Cardiac septum (tissue), 1 donor: Measurements from ENCODE around the gene TENM4. TPM values are rescaled to one million over a fixed set of nuclear protein-coding genes. Genes with fewer than 3 reads are reported as not detected.
A peak's percentile ranks its signal among the peaks of the same experiment; 100 is the strongest.
"Not testable (repeated sequence)": the region's sequence is repeated elsewhere in the genome, so short reads cannot be mapped to it uniquely, and the experiment has no call there.

Source experiments
- DNase-seq: peaks from one replicate; pipeline ENCODE4 v3.0.0-alpha.2; 2020; ENCODE audit warnings: low spot score
- intact Hi-C: fragments of 100-400 bp; cut with DNase I; formaldehyde crosslinking; loops from one replicate; pipeline ENCODE4 v1.14.0; 2022
- total RNA-seq: library from RNA; stranded (reverse); fragmentation: NEBNext Ultra II Directional; extraction: Animal tissue kit (Norgen Biotek cat#: 25700); gene quantifications from one replicate; pipeline ENCODE4 v1.2.1, GENCODE V29; 2021
- donor health status: DM: no; HTN: no; CAD: no.

Gene TENM4
- total RNA-seq, 1 donor from 2014 or later, result 3.4 TPM

DNA sequence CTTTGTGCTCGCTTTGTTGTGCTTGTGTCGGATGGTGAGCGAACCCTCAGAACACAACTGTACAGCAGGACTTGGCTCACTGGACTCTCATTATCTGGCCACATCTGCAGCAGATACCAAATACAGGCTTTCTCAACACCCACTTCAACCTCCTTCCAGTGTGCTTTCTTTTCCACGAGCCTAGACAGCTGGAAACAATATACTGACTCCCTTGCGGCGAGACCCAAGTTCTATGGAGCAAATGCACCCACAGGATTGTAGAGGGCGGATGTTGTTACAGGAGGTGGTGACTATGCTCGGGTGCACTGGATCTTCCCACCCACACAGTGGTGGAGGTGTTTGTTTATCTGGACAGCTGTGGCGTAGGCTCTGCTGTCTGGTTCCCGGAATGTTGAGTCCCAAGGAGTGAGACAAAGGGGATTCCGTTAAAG, 204.3 kb downstream of the TENM4 start:
- intact Hi-C loops, result loop anchor here (10.0 kb wide), 1 partner anchor 198 kb away; no protein-coding TSS in a partner anchor

GRCh38 chr11:79235696-79236095, 205.1 kb downstream of the TENM4 start:
- DNase-seq, result no peak
- intact Hi-C loops, result loop anchor here (10.0 kb wide), 1 partner anchor 199 kb away; no protein-coding TSS in a partner anchor

More for the DNA sequence above, 204.3 kb downstream of the TENM4 start:
- peak; percentile 9 for DNase-seq

DNA sequence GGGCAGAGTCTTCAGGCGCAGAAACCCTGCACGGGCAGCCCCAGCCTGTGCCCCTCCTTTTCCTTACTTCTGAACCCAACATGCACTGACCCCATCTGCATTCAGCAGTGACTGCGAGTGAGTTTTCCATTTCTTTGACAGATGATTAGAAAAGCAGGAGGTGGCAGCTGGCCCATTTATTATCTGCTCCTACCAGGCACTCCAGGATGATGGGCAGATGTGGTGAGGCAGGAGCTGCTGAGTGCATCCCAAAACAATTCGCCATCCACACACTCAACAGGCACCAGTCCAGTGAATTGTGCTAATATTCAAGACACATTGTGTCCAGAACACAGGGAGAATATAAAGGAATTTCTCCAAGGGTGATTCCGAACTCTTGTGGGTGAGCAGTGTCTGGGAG, 208.5 kb downstream of the TENM4 start:
- no peak for DNase-seq
- intact Hi-C loops, result loop anchor here (10.0 kb wide), 1 partner anchor 202 kb away; no protein-coding TSS in a partner anchor

- intact Hi-C loops, result no loop called here
- no peak for DNase-seq
Observed at GRCh38 chr11:79229047-79229446, 211.8 kb downstream of the TENM4 start.

DNA sequence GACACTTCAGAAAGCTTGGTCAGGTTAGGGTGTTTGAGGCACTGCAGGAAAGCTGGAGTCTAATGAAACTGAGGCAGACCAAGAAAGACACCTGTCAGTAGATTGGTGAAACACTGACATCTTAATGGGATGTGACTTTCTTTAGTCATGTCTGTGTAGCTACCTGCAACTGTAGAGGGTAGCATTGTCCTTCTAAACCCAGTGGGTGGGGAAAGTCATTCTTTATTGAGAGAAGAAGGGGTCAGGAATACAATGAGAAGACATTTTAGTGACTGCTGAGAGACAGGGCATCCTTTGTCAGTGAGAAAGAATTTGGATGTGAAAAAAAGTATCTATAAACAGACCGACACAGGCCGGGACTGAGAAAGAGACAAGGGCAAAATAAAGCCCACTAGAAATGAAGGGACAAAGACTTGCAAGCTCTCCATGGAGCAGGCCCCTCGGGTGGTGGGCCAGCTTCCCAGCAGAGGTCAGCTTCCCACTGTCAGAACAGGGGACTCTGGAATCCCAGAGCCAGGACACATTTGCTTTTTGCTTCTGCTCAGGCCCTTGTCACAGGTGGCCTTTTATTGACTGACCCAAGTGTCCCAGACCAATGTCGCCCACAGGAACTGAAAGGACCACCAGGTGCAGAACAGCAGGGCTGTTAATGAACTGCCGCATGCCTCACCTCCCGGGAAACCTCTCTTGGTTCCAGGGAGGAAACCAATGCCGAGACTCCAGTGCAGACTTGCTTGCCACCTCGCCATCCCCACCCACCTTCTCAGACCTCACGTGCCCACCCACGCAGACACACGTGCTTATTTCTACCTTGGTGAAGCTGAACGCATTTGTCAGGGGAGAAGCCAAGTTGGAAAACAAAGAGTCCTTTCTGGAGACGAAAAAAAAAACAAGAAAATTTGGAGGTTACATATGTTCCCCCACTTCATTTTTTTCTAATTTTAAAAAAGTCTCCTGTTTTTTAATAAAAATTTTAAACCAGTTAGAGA, 212.8 kb downstream of the TENM4 start:
- no peak for DNase-seq
- intact Hi-C loops, result no loop called here

- intact Hi-C loops, result no loop called here
- no peak for DNase-seq
Observed at GRCh38 chr11:79227308-79227707, 213.5 kb downstream of the TENM4 start.

- intact Hi-C loops, result no loop called here
Observed at GRCh38 chr11:79226126-79226525, 214.7 kb downstream of the TENM4 start.

DNA sequence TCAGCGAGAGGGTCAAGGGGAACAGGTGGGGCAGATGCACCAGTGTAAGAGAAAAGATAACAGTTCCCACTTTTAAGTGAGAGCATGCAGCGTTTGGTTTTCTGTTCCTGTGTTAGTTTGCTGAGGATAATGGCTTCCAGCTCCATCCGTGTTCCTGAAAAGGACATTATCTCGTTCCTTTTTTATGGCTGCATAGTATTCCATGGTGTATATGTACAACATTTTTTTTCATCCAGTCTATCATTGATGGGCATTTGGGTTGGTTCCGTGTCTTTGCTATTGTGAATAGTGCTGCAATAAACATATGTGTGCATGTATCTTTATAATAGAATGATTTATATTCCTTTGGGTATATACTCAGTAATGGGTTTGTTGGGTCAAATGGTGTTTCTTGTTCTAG, 218.7 kb downstream of the TENM4 start:
- intact Hi-C loops, DNase-seq: not testable (repeated sequence)

More at GRCh38 chr11:79226126-79226525, 214.7 kb downstream of the TENM4 start:
- DNase-seq, result no peak

DNA sequence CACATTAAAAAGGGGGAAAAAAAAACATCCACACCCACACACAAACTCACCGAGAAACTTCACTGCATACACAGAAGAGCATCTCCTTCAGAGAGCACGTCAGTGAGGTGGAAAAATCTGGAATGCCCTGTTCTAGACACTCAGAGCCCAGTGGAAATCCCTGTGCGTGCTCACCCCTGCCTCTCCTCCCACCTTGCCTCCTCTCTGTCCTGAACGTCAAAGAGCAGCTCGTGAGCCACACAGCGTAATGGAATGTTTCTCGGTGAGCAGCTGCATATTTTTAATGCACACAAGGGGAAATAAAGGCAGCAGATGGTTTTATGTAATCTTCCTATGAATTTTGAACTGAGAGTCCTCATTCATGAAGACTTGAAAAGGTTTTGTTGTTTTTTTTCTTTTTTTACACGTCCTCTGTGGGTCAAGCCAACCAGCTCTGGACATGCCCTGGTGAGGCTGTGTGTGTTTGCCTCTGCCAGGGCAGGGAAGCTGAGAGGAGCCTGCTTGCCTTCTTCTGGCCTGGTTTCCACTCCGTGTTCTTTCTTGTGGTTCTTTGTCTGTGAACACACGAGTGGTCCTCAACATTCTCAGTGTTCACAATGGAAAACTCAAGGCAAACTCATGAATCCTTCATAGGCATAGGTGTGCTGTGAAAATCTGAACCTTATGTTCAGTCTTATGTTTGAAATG, 219.2 kb downstream of the TENM4 start:
- DNase-seq, result no peak
- intact Hi-C loops, result no loop called here

DNA sequence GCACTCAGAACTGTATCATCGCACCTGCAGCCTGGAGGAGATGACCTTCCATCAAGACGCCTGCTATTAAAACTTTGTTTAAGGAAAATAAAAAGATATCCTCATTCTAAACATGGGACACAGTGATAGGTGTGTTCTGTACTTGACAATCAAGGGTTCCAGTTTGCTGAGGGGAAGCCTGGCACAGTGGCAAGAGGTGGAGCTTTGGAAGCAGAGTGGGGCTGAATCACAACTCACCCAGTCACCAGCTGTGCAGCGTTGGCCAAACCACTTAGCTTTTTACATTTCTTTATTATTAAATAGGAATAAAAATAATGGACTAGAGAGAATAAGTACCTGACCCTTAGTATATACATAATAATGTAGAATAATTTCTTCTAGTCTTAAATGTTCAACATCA, 220.7 kb downstream of the TENM4 start:
- DNase-seq, result no peak
- intact Hi-C loops, result no loop called here

DNA sequence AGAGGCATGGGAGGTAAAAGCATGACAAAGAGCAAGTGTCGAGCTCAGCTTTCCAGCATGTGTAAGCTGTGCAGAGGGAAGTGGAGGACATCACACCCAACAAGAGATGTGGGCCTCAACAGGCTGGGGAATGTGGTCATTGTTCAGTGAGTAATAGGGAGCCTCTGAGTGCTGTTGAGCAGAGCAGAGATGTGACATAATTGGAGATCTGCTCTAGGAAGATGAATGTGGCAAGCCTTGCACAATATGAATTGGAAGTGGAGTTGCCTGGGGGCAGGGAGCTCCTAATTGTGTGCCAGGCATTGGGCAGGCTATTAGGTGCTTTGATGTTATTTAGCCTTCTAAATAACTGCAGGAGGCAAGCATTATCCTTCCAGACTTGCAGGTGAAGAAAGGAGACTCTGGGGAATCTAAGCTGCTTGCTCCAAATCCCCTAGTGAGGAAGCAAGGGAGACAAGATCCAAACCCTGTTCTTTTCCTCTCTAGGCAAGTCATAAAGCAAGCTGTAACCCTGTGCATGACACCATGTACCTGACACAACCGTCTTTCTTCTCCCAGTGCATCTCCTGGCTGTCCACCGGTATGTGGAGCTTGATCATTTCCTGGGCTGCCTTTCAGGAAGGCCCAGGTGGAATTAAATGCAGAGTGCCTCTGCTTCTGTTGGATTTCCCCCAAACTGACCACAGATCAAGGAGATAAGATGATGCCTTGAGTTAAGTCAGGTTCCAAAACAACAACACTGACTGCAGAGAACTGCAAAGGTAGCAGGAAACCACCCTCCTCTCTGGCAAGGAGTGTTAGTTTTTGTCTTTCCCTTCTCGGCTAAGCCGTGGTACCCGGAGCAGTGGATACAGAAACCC, 221.4 kb downstream of the TENM4 start:
- intact Hi-C loops, result no loop called here
- DNase-seq, result no peak

DNA sequence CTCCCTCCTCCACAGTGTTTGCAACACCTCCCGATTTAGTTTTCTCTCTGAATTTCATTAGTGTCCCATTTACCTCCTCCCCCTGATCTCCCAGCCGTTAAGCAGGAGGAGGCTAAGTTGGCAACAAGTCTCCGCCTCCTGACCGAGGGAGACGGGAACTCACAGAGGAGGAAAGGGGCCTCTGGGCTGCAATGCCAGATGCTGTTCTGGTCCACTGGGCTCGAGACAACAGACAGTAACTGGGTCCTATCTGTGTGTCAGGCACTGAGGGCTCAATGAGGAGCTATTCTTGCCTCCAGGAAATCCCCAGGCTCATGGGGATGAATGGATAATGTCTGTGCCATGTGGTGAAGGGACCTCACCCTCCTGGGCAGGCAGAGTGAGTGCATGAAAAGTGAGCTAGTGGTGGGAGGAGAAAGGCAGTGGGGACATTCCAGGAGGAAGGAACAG, 228.1 kb downstream of the TENM4 start:
- no peak for DNase-seq
- intact Hi-C loops, result no loop called here

DNA sequence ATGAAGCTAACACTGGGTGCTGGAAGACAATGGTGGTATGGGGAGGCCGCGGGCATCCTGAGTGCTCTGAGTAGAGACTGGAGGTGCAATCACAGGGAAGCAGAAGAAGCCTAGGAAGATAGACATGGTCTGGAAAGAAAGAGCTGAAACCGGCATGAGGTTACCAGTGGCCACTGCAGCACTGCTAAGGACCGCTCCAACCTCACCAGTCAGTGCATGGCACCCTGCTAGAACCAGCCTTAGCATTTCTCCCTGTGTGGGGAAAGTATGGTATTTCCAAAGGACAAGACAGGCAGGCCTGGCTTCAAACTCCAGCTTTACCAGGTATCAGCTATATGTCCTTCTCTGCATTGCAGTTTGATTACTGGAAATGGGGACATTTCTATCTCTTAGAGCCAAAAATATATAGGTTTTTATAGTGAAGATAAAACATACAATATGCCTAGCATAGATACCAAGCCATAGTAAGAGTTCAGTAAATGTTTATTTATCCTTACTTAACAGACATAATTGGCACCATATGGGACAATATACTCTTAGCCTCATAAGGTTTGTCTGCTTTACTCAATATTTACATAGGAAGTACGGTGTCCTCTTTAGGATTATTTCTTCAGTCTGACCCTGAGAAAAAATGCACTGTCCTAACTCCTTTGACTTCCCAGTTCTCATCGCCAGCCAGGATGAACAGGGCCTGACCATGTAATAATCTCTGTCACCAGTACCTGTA, 231.1 kb downstream of the TENM4 start:
- intact Hi-C loops, result no loop called here

DNA sequence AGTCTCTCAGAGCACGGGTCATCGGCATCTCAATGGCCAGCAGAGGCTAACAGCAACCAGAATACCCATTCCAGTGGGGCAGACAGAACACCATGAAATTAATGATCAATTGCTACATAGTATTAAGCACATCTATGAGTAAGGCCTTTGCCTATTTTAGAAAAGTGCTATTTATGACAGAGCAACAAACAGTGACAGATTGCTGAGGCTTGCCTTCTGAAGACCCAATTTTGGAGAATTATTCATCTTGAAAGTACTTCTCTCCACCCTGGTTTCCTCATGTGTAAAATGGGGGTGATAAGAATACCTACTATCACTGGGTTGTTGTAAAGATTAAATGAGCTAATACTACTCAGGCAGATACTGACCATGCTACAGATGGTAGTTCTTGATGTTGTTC, 232.7 kb downstream of the TENM4 start:
- intact Hi-C loops, result no loop called here

More for the DNA sequence above, 231.1 kb downstream of the TENM4 start:
- no peak for DNase-seq

GRCh38 chr11:79206951-79207350, 233.9 kb downstream of the TENM4 start:
- intact Hi-C loops, result no loop called here
- no peak for DNase-seq

More for the DNA sequence above, 232.7 kb downstream of the TENM4 start:
- DNase-seq, result no peak

DNA sequence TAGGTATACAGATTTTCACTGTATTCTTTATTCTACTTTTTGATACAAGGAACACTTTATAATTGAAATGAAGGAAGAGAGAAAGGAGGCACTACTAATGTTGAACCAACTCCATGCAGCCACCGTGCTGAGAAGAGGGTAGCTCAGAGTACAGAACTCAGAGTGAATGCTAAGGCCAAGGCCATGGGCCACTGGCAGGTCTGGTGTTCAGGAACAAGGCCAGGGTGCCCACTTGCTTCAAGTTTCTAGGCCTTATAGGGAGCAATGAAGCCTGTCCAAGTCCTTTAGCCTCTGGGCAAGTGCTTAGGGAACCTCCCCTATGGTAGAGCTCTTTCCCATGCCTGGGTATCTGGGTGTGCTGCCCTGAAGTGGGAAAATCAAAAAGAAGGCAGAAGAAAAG, 235.0 kb downstream of the TENM4 start:
- intact Hi-C loops, result no loop called here
- DNase-seq, result no peak

DNA sequence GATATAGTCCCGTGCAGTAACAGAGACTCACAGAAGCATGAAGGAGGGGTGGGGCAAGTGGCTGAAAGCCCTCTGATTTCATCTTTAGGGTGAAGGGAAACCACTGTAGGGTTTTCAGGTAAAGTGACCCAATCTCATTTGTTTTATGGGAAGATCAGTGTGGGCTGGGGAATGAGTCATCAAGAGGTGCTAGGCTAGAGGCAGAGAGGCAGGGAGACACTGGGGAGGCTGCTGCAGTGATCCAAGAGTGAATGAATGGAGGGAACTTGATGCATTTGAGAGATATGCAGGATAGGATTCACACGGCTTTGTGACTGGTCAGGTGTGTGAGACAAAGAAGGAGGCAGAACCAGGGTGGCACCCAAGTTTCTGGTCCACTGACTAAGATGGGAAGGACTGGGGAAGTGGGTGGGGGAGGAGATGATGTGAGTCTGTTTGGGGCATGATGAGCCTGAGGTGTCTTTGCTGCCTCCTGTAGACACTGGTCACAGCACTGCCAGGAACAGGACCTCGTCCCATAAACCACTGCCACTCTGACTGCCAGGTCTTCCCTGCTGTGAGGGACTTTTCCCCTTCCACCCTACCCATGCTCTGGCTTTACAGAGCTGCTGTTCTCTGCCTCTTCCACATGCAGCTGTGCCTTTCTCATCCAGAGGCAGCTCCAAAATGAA, 239.0 kb downstream of the TENM4 start:
- intact Hi-C loops, result no loop called here
- DNase-seq, result no peak

GRCh38 chr11:79200398-79201070, 240.3 kb downstream of the TENM4 start:
- DNase-seq, result no peak
- intact Hi-C loops, result no loop called here
